GM18499 (cell line): ENCODE results near the gene TACC3.

Source experiments
- ATAC-seq: cut with Tn5 transposase; IDR thresholded peaks from one replicate; pipeline ENCODE4 v1.9.1; 2021; ENCODE audit warnings: moderate number of reproducible peaks; ENCODE audit not compliant: insufficient read depth, unreplicated experiment

TACC3 gene

DNA sequence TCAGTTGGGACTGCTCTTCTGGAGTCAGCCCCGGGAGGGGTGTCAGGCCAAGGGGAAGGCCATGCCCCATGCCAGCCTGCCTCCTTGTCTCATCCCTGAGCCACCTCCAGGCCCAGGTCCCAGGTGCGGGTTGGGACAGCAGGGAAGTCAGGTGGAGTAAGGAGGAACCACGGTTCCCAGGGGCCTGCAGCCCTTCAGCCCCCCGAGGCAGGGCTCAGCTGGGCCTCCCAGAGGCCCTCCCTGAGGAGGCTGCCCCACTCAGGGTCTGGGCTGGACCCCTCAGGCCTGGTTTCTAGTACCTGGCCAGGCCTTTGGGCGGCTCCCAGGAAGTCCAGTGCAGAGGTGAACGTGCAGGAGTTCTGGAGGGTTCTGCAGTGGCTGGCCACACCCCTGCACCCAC, 48.4 kb downstream of the TACC3 start:
- ATAC-seq: no peak

DNA sequence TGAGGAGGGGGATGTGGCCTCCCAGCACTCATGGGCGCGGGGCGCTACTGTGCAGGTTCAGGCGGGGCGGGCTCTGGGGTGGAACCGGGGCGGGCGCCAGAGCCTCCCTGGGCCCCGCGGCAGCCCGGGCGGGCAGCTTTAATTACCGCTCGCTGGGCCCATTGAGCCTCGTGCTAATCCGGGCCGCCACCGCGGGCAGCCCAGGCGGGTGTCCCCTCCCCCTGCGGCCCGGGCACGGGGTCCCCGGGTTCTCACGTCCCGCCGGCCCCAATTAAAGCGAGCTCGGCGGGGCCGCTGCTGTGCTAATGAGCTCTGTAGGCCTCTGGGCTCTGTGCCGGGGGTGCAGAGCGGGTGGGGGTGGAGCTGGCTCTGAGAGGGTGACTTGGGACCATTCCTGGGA, 48.9 kb downstream of the TACC3 start:
- ATAC-seq: no peak

DNA sequence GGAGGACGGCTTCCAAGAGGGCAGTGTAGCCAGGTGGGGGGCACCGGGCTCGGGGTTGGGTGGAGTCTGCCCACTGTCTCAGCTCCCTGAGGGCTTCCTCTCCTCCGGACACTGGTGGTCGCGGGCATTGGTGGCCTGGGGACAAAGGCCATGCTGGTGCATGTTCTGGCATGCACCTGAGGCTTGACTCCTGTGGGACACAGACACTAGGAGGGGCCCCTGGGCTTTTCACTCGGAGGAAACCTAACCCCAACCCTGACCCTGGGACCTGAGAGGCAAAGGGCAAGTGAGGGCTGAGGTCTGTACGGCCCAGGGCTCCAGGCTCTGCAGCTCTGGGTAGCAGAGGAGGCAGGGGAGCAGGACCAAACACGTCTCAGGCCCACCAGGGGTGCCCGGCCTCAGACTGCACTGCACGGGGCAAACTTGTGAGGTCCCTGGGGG, 49.5 kb downstream of the TACC3 start:
- ATAC-seq: no peak

DNA sequence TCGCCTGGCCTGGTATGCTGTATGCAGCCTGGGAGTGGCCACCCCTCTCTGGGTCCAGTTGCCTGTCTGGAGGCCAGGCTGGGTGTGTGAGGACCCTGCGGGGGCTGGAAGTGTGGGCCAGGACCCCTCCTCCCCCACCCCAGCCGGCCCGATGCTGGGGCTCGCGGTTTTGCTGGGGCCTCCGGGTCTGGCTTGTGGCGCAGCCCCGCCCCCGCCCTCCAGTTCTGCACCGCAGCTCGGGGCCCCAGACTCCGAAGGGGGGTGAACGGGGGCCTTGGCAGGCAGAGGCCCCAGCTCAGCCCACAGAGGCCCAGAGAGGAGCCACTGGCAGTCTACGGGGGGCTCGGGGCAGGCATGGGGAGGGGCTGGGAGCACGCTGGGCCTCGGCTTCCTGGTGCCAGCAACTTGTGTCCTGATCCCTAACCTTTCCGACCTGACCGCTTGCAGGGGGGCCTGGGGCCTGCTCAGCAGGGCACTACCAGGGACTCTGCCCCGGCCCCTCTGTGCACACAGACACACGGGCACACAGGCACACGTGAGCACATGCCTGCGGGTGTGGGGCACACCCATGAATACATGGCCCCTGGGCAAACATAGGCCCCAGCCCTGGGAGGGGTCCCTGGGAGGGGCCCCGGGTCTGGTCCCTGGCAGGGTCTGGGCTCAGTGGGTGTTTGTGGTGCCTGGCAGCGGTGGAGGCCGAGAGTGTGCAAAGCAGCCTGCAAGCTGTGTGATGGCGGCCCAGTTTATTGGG, 50.4 kb downstream of the TACC3 start:
- ATAC-seq: no peak

DNA sequence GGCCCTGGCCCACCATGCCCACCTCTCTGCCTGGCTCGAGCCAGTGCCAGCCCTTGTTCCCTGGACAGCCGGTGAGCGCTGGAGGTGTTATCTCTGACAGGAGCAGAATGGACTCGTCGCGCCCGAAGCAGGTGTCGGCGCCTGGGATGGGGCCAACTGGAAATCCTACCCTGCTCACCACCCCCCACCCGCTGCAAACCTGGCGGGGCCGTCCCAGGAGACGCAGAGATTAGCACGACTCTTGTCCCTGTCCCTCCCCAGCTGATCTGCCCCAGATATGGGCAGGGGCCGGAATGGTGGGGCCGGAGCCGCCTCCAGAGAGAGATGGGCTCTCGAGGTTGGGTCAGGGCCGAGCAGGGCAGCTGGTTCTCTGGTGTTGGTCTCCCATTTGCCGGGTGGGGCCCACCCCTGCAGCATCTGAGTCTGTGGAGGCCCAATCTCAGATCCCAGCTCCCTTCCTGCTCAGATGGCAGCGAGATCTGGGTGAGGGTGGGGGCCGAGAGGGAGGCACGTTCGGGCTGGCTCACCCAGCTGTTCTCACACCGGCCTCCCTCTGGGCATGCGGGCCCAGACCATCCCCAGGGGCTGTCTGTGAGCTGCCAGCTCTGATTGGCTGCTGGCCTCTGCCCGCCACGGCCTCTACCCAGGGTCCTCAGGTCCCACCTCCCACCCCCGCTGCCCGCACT, 51.7 kb downstream of the TACC3 start:
- no peak for ATAC-seq

DNA sequence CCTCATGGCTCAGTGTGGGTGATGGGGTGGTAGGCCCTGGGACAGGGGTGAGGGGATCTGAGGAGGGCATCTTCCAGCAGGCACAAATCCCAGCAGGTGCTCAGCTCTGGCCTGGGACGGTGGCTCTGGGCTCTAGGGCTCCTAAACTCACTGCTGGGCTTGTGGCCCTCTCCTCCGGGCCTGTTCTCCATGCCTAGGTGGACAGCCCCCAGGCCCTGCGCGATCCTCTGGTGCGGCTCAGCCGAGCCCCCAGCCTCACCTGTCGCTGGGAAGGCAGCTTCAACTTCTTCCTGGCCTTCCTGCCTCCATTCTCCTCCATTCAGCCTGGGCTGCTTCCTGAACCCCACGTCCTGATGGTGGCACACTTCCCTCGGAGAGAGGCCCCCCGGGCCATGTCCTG, 52.4 kb downstream of the TACC3 start:
- no peak for ATAC-seq

DNA sequence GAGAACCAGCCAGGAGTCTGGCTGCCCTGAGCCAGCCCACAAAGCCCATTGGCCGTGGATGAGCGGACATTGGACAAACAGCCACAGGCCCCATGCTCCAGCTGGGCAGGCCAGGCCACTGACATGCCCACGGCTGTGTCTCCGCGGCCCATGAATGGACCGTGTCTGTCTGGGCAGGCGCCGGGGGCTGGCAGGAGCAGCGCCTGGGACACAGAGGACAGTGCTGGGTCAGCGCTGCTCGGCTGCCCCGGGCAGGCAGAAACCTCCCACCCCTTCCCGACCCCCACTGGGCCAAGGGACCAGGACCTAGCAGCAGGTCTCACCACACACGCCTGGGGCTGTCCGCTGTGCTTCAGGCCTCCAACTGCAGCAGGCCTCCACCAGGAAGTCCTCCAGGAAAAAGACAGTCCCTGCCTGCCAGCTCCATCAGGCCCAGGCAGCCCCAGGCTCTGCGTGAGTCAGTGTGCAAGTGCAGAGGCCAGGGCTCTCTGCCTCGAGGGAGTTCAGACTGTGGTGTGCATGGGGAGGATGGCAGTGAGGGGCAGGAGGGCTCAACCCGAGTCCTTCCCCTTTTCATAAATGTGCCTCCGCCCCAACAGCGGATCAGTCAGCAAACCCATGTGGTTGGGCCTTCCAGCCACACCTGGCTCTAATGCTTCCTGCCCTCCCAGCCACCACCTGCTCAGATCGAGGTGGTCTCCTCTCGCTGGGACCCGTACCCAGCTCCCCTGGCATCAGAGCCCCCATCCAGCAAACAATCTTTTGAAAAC, 54.6 kb downstream of the TACC3 start:
- no peak for ATAC-seq

DNA sequence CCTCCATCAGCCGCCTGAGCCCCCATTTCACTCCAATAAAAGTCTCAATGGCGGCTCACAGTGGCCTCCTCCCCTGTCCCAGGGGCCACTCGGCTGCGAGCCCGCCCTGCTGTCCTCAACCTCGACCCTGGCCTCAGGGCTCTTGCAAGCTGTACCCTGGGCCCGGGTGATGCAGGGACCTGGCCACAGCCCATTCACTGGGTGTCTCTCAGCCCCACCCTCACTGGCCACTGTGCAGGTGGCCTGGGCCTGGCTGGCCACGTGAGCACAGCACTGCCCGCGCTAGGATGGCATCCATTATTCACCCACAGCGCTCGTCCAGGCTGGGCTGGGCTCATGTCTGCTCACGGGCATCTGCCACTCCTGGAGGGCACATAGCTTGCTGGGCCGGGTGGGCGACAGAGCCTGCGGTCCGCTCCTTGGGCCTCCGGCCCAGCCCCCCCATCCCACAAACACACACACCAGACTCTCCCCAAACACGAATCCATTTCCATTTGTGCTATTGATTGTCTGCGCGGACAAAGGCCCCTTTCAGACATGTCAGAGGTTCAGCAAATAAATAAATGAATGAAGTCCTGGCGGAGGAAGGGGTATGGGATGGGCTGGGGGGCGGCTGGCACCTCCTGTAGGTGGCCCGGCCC, 55.3 kb downstream of the TACC3 start:
- ATAC-seq: no peak

DNA sequence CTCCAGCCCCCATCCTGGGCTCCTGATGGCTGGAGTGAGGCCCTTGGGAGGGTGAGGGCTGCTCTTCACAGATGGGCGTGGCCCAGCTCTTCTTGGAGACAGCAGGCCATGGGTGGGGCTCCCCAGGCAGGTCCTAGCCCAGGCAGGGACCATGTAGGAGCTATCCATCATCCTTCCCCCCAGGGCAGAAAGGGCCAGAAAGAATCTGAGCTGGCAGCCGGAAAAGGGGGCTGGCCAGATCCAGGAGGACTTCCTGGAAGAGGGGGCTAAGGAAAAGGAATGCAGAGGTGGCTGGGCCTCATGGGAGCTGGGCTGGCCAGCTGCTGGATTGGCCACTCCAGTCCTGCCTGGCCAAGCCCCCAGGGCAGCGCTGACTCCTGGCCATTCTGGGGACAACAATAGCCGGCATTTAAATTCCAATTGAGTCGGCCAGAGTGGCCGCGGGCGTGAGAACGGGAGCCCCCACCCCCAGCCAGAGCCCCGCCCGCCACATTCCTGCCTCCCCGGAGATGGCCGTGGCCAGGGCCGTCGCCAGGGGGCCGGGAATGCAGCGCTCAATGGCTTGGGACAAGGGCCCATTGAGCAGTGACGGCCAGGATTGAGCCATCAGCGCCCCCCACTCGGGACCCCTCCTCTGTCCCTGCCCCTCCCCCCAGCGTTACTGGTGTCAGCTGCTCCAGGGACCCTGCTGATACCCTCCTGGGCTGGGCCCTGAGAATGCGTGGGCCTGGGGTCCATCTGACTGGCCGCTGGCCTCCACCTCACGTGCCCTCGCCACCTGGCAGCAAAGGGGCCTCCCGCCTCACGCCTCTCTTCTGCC, 56.7 kb downstream of the TACC3 start:
- ATAC-seq: no peak

DNA sequence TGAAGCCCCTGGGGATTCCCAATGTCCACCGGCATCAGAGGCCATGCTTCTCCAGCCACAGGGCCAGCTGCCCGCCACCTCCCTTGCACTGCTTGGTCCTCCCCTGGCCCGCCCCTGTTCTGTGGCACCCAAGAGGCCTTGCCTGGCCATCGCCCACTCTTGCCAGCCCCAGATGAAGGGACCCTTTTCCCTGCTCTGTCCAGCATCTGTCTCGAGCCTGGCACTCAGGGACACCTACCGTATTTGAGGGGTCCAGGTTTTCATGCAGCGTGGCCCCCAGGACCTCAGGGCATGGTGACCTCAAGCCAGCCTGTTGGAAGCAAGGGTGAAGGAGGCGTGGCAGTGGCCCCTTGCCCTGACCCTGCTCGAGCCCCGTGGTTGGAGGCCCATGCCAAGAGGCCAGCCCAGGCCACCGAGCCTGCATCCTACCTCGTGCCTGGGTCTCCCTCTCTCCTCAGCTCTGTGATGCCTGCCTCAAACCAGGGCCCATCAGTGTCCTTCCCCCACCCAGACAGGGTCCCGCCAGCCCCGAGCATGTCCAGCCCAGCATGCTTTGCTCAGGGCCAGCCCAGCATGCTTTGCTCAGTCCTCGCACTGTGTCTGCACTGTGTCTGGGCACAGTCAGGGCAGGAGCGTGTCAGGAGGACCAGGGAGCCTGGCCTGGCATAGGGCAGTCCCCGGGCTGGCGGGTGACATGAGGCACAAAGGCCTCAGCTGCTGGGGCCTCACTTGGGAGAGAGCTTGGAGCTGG, 57.5 kb downstream of the TACC3 start:
- no peak for ATAC-seq

DNA sequence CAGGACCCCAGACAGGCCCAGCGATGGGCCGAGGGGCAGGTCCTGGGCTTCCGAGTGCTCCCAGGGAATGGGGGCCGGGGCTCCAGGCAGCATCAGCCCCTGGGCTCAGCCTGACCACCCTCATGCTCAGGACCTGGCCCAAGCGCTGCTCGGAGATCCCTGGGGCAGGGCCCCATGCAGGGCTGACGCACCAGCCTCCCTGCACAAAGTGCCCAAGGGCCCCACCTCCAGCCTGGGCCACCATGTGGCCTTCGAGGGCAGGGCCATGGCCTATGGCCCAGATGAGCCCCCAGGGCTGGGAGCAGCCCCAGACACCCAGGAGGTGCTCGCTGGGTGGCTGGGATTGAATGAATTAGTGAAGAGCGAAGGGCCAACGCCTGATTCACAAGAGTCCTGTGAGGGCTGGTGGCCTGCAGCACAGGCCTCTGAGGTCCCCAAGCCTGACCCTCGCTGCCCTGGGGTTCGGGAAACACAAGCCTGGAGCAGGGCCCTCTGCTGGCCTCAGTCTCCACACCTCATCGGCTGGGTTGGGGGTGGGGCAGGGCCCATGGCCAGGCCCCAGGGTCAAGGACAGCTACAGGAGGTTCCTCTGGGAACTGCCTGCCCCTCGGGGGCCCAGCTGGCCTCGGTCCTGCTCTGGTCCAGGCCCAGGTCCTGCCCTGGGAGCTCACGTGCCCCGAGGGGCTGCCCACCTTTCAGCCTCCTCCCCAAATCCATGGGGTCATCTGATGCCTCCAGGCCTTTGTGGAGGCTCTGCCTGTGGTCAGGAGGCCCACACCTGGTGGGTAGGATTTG, 58.5 kb downstream of the TACC3 start:
- no peak for ATAC-seq

DNA sequence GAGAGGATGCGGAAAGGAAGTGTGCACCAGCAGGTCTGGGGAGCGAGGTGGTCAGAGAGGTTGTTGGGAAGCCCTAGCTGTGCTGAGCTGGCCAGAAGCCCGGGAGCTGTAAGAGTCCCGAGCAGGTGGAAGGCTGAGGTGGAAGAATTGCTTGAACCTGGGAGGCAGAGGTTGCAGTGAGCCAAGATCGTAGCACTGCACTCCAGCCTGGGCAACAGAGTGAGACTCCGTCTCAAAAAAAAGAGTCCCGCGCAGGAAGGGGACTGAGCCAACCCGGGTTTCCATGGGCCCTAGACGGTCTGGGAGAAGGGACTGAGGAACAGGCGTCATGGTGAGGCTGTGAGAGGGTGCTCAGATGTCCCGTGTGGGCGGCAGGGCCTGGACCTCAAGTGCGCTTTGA, 59.1 kb downstream of the TACC3 start:
- no peak for ATAC-seq

DNA sequence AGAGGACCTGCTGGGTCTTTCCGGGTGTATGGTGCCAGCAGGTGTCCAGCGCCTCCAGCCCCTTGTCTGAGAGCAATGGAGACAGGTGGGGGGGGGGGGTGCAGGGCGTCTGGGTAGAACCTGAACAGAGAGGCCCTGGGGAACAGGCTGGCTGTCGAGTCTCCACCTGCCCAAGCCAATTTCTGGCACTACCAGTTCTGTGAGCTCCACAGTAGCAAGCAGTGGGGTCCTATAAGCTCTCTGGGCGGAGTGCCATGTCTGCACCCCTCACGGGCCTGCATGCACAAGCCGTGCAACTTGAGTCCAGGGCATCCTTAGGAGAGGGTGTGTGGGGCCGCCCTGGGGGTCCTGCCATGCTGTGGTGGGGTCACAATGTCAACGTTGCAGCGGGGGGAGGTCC, 61.7 kb downstream of the TACC3 start:
- no peak for ATAC-seq

DNA sequence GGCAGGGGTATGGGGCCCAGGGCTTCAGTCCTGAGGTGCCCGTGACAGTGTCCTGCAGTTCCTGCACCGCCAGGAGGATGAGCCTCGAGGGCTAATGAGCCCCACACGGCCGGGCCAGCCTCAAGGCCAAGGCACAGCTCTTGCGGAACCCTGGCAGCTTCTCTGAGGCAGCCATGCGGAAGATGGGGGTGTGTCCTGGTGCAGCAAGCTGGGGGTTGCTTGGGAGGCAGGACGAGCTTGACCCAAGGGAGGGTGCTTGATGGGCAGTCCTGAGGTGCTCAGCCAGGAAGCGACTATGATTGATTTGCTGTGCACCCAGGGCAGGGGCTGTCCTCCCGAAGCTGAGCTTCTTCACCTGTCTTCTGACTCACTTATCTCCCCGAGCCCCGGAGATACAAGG, 62.6 kb downstream of the TACC3 start:
- no peak for ATAC-seq

DNA sequence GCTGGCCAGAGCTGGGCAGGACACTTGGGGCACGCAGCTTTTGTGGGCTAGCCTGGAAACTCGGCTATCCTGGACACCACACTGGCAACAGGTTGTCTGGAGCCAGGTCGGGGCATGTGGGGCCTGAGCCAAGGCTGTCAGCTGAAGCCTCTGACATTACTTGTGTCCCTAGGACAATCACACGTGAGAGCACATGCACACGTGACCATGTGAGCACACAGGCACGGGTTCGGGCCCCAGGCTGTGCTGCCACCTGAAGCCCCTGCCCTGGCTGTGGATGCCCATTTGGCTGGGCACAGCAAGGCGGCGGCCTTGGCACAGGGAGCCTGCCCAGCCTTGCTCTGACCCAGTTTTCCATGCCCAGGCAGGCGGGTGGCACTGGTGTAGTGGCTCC, 63.1 kb downstream of the TACC3 start:
- no peak for ATAC-seq

DNA sequence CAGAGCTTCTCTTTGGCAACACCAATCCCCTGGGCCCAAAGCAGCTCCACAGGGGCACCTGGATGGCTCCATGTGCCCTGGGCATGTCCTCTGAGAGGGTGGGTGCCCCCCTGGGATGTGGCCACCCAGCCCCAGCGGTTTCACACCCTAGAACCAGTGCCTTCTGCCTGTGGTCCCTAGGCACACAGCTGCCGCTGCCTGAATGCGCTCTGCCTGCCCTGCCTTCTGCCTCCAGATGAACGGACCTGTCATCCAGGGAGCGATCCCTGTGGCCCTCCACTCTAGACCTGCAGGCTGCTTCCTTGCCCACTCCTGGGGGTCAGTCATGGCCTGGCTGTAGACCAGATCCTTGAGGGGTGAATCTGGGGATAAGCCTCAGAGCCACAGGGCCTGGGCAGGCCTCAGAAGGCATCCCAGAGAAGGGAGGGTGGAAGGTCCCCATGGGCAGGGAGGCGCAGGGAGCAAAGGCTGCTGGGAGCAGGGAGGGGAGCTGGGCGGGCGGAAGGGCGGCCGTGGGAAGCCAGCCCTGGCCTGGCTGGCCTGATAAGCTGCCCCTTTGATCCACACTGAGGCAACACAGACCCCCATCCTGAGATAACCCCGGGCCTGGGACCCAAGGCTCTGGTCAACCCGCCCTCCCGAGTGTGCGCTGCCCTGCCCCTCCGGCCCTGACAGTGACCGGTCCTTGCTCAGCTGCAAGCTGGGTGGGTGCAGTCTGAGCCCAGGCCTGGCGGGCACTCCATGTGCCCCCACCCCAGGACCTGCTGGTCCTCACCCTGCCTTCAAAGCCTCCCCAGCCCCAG, 63.7 kb downstream of the TACC3 start:
- ATAC-seq: no peak

DNA sequence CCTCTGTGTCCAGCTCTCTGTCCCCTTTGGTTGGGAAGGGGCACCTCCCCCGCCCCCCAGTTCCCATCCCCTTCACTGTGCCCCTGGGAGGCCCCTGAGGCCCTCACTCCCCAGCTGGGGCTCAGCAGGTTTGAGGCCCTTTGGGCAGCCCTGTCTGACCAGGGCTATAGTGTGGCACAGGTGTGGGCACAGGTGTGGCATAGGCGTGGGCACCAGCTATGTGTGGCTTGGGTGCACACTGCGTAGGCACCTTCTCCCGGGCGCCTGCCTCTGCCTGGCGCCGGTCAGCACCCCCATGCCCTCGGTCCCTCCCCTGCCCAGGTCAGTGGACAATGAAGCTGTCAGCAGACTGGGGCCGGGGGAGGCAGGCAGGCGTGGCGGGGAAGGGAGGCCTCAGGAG, 64.3 kb downstream of the TACC3 start:
- no peak for ATAC-seq
